Naive thymus-derived CD4-positive, alpha-beta T cell (primary cell): Measurements from ENCODE around the gene RAP1GAP. TPM values are rescaled to one million over a fixed set of nuclear protein-coding genes. Genes with fewer than 3 reads are reported as not detected.

Experiments used
- ATAC-seq: fragments of 150-1000 bp; cut with Tn5 transposase; 2 replicates; pipeline ENCODE4 v1.10.0; 2021; ENCODE audit warnings: mild to moderate bottlenecking, moderate library complexity
- CTCF ChIA-PET: fragments of 350-600 bp; sonication (Branson Sonifier 250); formaldehyde crosslinking; loops from one replicate; lab custom pipeline; 2021; ENCODE audit warnings: antibody characterized with exemption; lab: Charles Lee
- POLR2A ChIA-PET: fragments of 350-600 bp; sonication (Branson Sonifier 250); formaldehyde crosslinking; loops from one replicate; lab custom pipeline; 2021; ENCODE audit warnings: antibody characterized with exemption, inconsistent platforms; lab: Charles Lee
- DNase-seq, 9 donors: peaks; one replicate each; pipeline versions ENCODE4 v3.0.0 to v3.0.0-alpha.2; 2020 to 2022; ENCODE audit warnings: mixed read lengths in 1 of 9
- H3K27ac ChIP-seq: one replicate; pipeline ENCODE4 v1.7.0; 2013; ENCODE audit warnings: mild to moderate bottlenecking, low read depth, low read length, moderate library complexity
- H3K27me3 ChIP-seq, 2 donors: one replicate each; pipeline ENCODE4 v1.7.0; 2013; ENCODE audit warnings: low read length in 2 of 2, mild to moderate bottlenecking in 2 of 2, moderate library complexity in 2 of 2; ENCODE audit not compliant: control insufficient read depth in 2 of 2, insufficient read depth in 2 of 2
- H3K36me3 ChIP-seq, 3 experiments: 1 replicate in 2 of 3; 2 replicates in 1 of 3; pipeline ENCODE4 v1.7.0; 2013; ENCODE audit warnings: low read length in 3 of 3, mild to moderate bottlenecking in 3 of 3, moderate library complexity in 1 of 3; ENCODE audit not compliant: insufficient read depth in 3 of 3, control insufficient read depth in 2 of 3
- H3K4me1 ChIP-seq, 2 donors: one replicate each; pipeline ENCODE4 v1.7.0; 2013; ENCODE audit warnings: low read length in 2 of 2, mild to moderate bottlenecking in 2 of 2, moderate library complexity in 1 of 2; ENCODE audit not compliant: control insufficient read depth in 2 of 2, insufficient read depth in 2 of 2
- H3K4me3 ChIP-seq: 2 replicates; pipeline ENCODE4 v1.7.0; 2013; ENCODE audit warnings: mild to moderate bottlenecking, low read length
- H3K9me3 ChIP-seq, 3 experiments: 1 replicate in 2 of 3; 2 replicates in 1 of 3; pipeline ENCODE4 v1.7.0; 2013; ENCODE audit warnings: low read length in 3 of 3; ENCODE audit not compliant: control insufficient read depth in 2 of 3
- H3K27ac Mint-ChIP-seq, 9 donors: one replicate each; pipeline ENCODE4 v1.8.0; 2020 to 2022; ENCODE audit warnings: mixed read lengths in 9 of 9, mild to moderate bottlenecking in 8 of 9, moderate library complexity in 5 of 9, inconsistent platforms in 2 of 9
- H3K27me3 Mint-ChIP-seq, 5 donors: one replicate each; pipeline ENCODE4 v1.8.0; 2021 to 2022; ENCODE audit warnings: mixed read lengths in 5 of 5, mild to moderate bottlenecking in 1 of 5
- H3K36me3 Mint-ChIP-seq, 5 donors: one replicate each; pipeline ENCODE4 v1.8.0; 2020 to 2022; ENCODE audit warnings: mixed read lengths in 5 of 5, mild to moderate bottlenecking in 3 of 5, inconsistent platforms in 1 of 5
- H3K4me1 Mint-ChIP-seq, 7 donors: one replicate each; pipeline ENCODE4 v1.8.0; 2020 to 2022; ENCODE audit warnings: mixed read lengths in 7 of 7, mild to moderate bottlenecking in 3 of 7, inconsistent platforms in 1 of 7
- H3K4me3 Mint-ChIP-seq, 10 donors: one replicate each; pipeline ENCODE4 v1.8.0; 2020 to 2022; ENCODE audit warnings: mild to moderate bottlenecking in 10 of 10, mixed read lengths in 10 of 10, moderate library complexity in 6 of 10, inconsistent platforms in 2 of 10
- H3K9me3 Mint-ChIP-seq, 11 donors: one replicate each; pipeline ENCODE4 v1.8.0; 2020 to 2022; ENCODE audit warnings: mixed read lengths in 11 of 11, mild to moderate bottlenecking in 4 of 11, inconsistent platforms in 1 of 11, moderate library complexity in 1 of 11
- intact Hi-C, 2 donors: fragments of 100-400 bp; cut with micrococcal nuclease; formaldehyde crosslinking; loops; one replicate each; pipeline ENCODE4 v1.15.1; 2023
- polyA plus RNA-seq, 2 donors: library from polyadenylated mRNA; unstranded; fragments of 300-500 nt; fragmentation: Illumina TruSeq; gene quantifications; one replicate each; pipeline ENCODE4 v1.2.3, GENCODE V29; 2021
- total RNA-seq, 6 experiments: library from RNA in 5 of 6; stranded (reverse) in 5 of 6; gene quantifications; 1 replicate in 5 of 6; 2 replicates in 1 of 6; pipeline ENCODE4 v1.2.3 and lab custom pipeline; 2021 to 2026

Gene RAP1GAP
- total and polyA plus RNA-seq, 7 experiments from 2014 or later = 0.16 to 1.4 (median 0.42) TPM; not detected in 3

- intact Hi-C loops = no loop called here
- no peaks in the 10 kb centered on the region for H3K4me1 ChIP-seq
- no peak overlapping the region for H3K27ac Mint-ChIP-seq
- H3K27me3 ChIP-seq = no peaks in the 10 kb centered on the region
- no peaks in the 10 kb centered on the region for H3K4me1 Mint-ChIP-seq
- H3K4me3 Mint-ChIP-seq = no peak overlapping the region
- ChIA-PET CTCF (no interaction called here), POLR2A (no interaction called here)
- H3K36me3 Mint-ChIP-seq = no peaks in the 10 kb centered on the region
- H3K36me3 ChIP-seq = no peaks in the 10 kb centered on the region
- H3K4me3 ChIP-seq = no peak overlapping the region
- no peaks in the 10 kb centered on the region for H3K9me3 ChIP-seq
- H3K27me3 Mint-ChIP-seq = peaks cover 0 to 4% (median 0%) of the 10 kb centered on the region in 5 donors
- no peak overlapping the region for H3K27ac ChIP-seq
- no peaks in the 10 kb centered on the region for H3K9me3 Mint-ChIP-seq
- ATAC-seq (no peak), DNase-seq (no peak)
These were observed 103.9 kb downstream of the RAP1GAP start for GRCh38 chr1:21565285-21565684.

GRCh38 chr1:21564521-21565095 lies 104.5 kb downstream of the RAP1GAP start:
- Histone ChIP-seq H3K36me3 (no peaks in the 10 kb centered on the region), H3K9me3 (no peaks in the 10 kb centered on the region), H3K4me1 (no peaks in the 10 kb centered on the region), H3K27me3 (no peaks in the 10 kb centered on the region), H3K27ac (no peak overlapping the region), H3K4me3 (no peak overlapping the region)
- H3K9me3 Mint-ChIP-seq = no peaks in the 10 kb centered on the region
- peaks cover 0 to 4% (median 0%) of the 10 kb centered on the region in 5 donors for H3K27me3 Mint-ChIP-seq
- no peak overlapping the region for H3K27ac Mint-ChIP-seq
- DNase-seq = no peak
- ChIA-PET POLR2A (no interaction called here), CTCF (no interaction called here)
- no peak for ATAC-seq
- H3K4me1 Mint-ChIP-seq = no peaks in the 10 kb centered on the region
- intact Hi-C loops = no loop called here
- no peaks in the 10 kb centered on the region for H3K36me3 Mint-ChIP-seq
- no peak overlapping the region for H3K4me3 Mint-ChIP-seq

GRCh38 chr1:21563971-21564370 lies 105.2 kb downstream of the RAP1GAP start:
- Mint-ChIP-seq H3K9me3 (no peaks in the 10 kb centered on the region), H3K27ac (no peak overlapping the region), H3K36me3 (no peaks in the 10 kb centered on the region), H3K27me3 (peaks cover 0 to 6% (median 0%) of the 10 kb centered on the region in 5 donors), H3K4me3 (no peak overlapping the region), H3K4me1 (no peaks in the 10 kb centered on the region)
- POLR2A ChIA-PET = no interaction called here
- Histone ChIP-seq H3K9me3 (no peaks in the 10 kb centered on the region), H3K36me3 (no peaks in the 10 kb centered on the region), H3K4me3 (no peak overlapping the region), H3K4me1 (no peaks in the 10 kb centered on the region), H3K27ac (no peak overlapping the region), H3K27me3 (no peaks in the 10 kb centered on the region)
- intact Hi-C loops = no loop called here
- DNase-seq (no peak), ATAC-seq (no peak)
- CTCF ChIA-PET = no interaction called here

GRCh38 chr1:21562896-21563295 lies 106.3 kb downstream of the RAP1GAP start:
- no peaks in the 10 kb centered on the region for H3K4me1 ChIP-seq
- H3K4me3 Mint-ChIP-seq = no peak overlapping the region
- peaks cover 0 to 9% (median 2%) of the 10 kb centered on the region in 5 donors for H3K27me3 Mint-ChIP-seq
- no peak overlapping the region for H3K27ac Mint-ChIP-seq
- CTCF ChIA-PET = no interaction called here
- H3K4me3 ChIP-seq = no peak overlapping the region
- no peaks in the 10 kb centered on the region for H3K36me3 Mint-ChIP-seq
- no peaks in the 10 kb centered on the region for H3K27me3 ChIP-seq
- H3K36me3 ChIP-seq = no peaks in the 10 kb centered on the region
- intact Hi-C loops = no loop called here
- no peaks in the 10 kb centered on the region for H3K9me3 ChIP-seq
- POLR2A ChIA-PET = no interaction called here
- no peak for ATAC-seq
- no peaks in the 10 kb centered on the region for H3K9me3 Mint-ChIP-seq
- no peak for DNase-seq
- H3K4me1 Mint-ChIP-seq = no peaks in the 10 kb centered on the region
- H3K27ac ChIP-seq = no peak overlapping the region

GRCh38 chr1:21560916-21561638 lies 108.1 kb downstream of the RAP1GAP start:
- Histone ChIP-seq H3K27me3 (no peaks in the 10 kb centered on the region), H3K4me1 (no peaks in the 10 kb centered on the region), H3K4me3 (no peak overlapping the region), H3K36me3 (no peaks in the 10 kb centered on the region), H3K27ac (no peak overlapping the region), H3K9me3 (no peaks in the 10 kb centered on the region)
- Mint-ChIP-seq H3K27ac (no peak overlapping the region), H3K4me3 (no peak overlapping the region), H3K27me3 (peaks cover 0 to 15% (median 6%) of the 10 kb centered on the region in 5 donors), H3K36me3 (no peaks in the 10 kb centered on the region), H3K4me1 (no peaks in the 10 kb centered on the region), H3K9me3 (no peaks in the 10 kb centered on the region)
- intact Hi-C loops = no loop called here
- ChIA-PET CTCF (no interaction called here), POLR2A (no interaction called here)
- ATAC-seq (no peak), DNase-seq (no peak)

- ChIA-PET POLR2A (no interaction called here), CTCF (no interaction called here)
- Histone ChIP-seq H3K9me3 (no peaks in the 10 kb centered on the region), H3K4me3 (no peak overlapping the region), H3K36me3 (no peaks in the 10 kb centered on the region), H3K4me1 (no peaks in the 10 kb centered on the region), H3K27ac (no peak overlapping the region), H3K27me3 (no peaks in the 10 kb centered on the region)
- Mint-ChIP-seq H3K4me3 (no peak overlapping the region), H3K27ac (no peak overlapping the region), H3K4me1 (no peaks in the 10 kb centered on the region), H3K9me3 (no peaks in the 10 kb centered on the region), H3K27me3 (peaks cover 0 to 22% (median 7%) of the 10 kb centered on the region in 5 donors), H3K36me3 (no peaks in the 10 kb centered on the region)
- intact Hi-C loops = no loop called here
- no peak for ATAC-seq
- no peak for DNase-seq
These were observed 109.2 kb downstream of the RAP1GAP start for GRCh38 chr1:21559788-21560567.
